ENCODE data around the gene DNAH14. TPM values are rescaled to one million over a fixed set of nuclear protein-coding genes. Genes with fewer than 3 reads are reported as not detected.
A peak's percentile ranks its signal among the peaks of the same experiment; 100 is the strongest.

DNAH14 gene
- total and polyA plus RNA-seq, 2 experiments from 2014 or later = 55.3 to 80.2 TPM

- Histone ChIP-seq H4K20me1 (replicated peaks; ENCODE audit: insufficient read depth) (no peaks in the 10 kb centered on the region), H3K4me2 (no peak overlapping the region), H3F3A (replicated peaks; ENCODE audit: low read depth) (no peaks in the 10 kb centered on the region), H3K9me2 (ENCODE audit: insufficient read depth) (no peaks in the 10 kb centered on the region), H3K36me3 (ENCODE audit: insufficient read depth) (no peaks in the 10 kb centered on the region), H3K4me3 (no peak overlapping the region), H2AFZ (no peak overlapping the region), H3K27ac (ENCODE audit: low read depth) (no peak overlapping the region), H3K4me1 (ENCODE audit: insufficient read depth) (no peaks in the 10 kb centered on the region), H3K79me2 (replicated peaks; ENCODE audit: insufficient read depth) (no peaks in the 10 kb centered on the region), H3K27me3 (ENCODE audit: insufficient read depth) (no peaks in the 10 kb centered on the region)
- Mint-ChIP-seq H3K9me3 (no peaks in the 10 kb centered on the region; the same call in 2 of the 3 replicates), H3K4me3 (no peak overlapping the region), H3K27ac (no peak overlapping the region), H3K4me1 (0 out of 3 replicates have a peak, but pooled peaks cover 2% of the 10 kb centered on the region), H3K36me3 (ENCODE audit: low read depth) (no peaks in the 10 kb centered on the region), H3K27me3 (ENCODE audit: insufficient read depth, low read depth, poor library complexity) (no peaks in the 10 kb centered on the region)
- no peak for TF ChIP-seq EZH2phosphoT487 (IDR thresholded peaks at IDR 0.05; ENCODE audit: unreplicated experiment)
- TF ChIP-seq JUNB (IDR thresholded peaks at IDR 0.05; ENCODE audit: unreplicated experiment) = no peak
- TF ChIP-seq CREB1 (CRISPR knock-in tag; IDR thresholded peaks at IDR 0.05; ENCODE audit: low read depth) = no peak
- TF ChIP-seq REST (IDR thresholded peaks at IDR 0.05; ENCODE audit: unreplicated experiment) = no peak
- no peak for TF ChIP-seq STAT1 (IDR thresholded peaks at IDR 0.05; ENCODE audit: unreplicated experiment)
- no peak for TF ChIP-seq ZNF114 (CRISPR knock-in tag; IDR thresholded peaks at IDR 0.05)
- ATAC-seq = no peak
- no peak for DNase-seq (ENCODE audit: low spot score)
Measured at GRCh38 chr1:224921354-224921753, 8.1 kb upstream of the DNAH14 start.

GRCh38 chr1:224922404-224923164 is 6.9 kb upstream of the DNAH14 start:
- no peaks in the 10 kb centered on the region for H3K9me2 ChIP-seq (ENCODE audit: insufficient read depth)
- no peaks in the 10 kb centered on the region for H3K79me2 ChIP-seq (replicated peaks; ENCODE audit: insufficient read depth)
- Mint-ChIP-seq H3K36me3 (ENCODE audit: low read depth) (no peaks in the 10 kb centered on the region), H3K4me1 (0 out of 3 replicates have a peak, but pooled peaks cover 2% of the 10 kb centered on the region), H3K27me3 (ENCODE audit: insufficient read depth, low read depth, poor library complexity) (no peaks in the 10 kb centered on the region), H3K27ac (no peak overlapping the region), H3K4me3 (no peak overlapping the region), H3K9me3 (no peaks in the 10 kb centered on the region)
- DNase-seq (ENCODE audit: low spot score) (peak; percentile 79), ATAC-seq (peak; percentile 99)
- H3K4me3 ChIP-seq = no peak overlapping the region
- H3K36me3 ChIP-seq (ENCODE audit: insufficient read depth) = no peaks in the 10 kb centered on the region
- no peaks in the 10 kb centered on the region for H3K4me1 ChIP-seq (ENCODE audit: insufficient read depth)
- H4K20me1 ChIP-seq (replicated peaks; ENCODE audit: insufficient read depth) = no peaks in the 10 kb centered on the region
- H3K4me2 ChIP-seq = no peak overlapping the region
- no peaks in the 10 kb centered on the region for H3F3A ChIP-seq (replicated peaks; ENCODE audit: low read depth)
- H2AFZ ChIP-seq = no peak overlapping the region
- H3K27ac ChIP-seq (ENCODE audit: low read depth) = no peak overlapping the region
- H3K27me3 ChIP-seq (ENCODE audit: insufficient read depth) = no peaks in the 10 kb centered on the region
- TF ChIP-seq ZNF462 (CRISPR knock-in tag; IDR thresholded peaks at IDR 0.05) (no peak), CTCF (conservative IDR thresholded peaks at IDR 0.05; ENCODE audit: low read depth in 2 of 2) (peak; percentile 83 to 85)

Measured in GM23338 (cell line).